CD4-positive, alpha-beta memory T cell (primary cell): Measurements from ENCODE around the gene PPP2R5E. TPM values are rescaled to one million over a fixed set of nuclear protein-coding genes. Genes with fewer than 3 reads are reported as not detected.

Experiments used
- CTCF ChIA-PET: fragments of 350-600 bp; sonication (Branson Sonifier 250); formaldehyde crosslinking; loops from one replicate; lab custom pipeline; 2021; ENCODE audit warnings: inconsistent platforms; ENCODE audit not compliant: partially characterized antibody; lab: Charles Lee
- POLR2A ChIA-PET: fragments of 350-600 bp; sonication (Branson Sonifier 250); formaldehyde crosslinking; loops from one replicate; lab custom pipeline; 2021; ENCODE audit not compliant: partially characterized antibody; lab: Charles Lee
- DNase-seq, 5 donors: peaks; one replicate each; pipeline versions ENCODE4 v3.0.0 to v3.0.0-alpha.2; 2020 to 2022; ENCODE audit warnings: mixed read lengths in 1 of 5
- H3K27ac ChIP-seq: one replicate; pipeline ENCODE4 v1.7.0; 2013; ENCODE audit warnings: low read depth, low read length
- H3K27me3 ChIP-seq: 2 replicates; pipeline ENCODE4 v1.7.0; 2013; ENCODE audit warnings: mild to moderate bottlenecking, low read length, moderate library complexity; ENCODE audit not compliant: insufficient read depth
- H3K36me3 ChIP-seq: 2 replicates; pipeline ENCODE4 v1.7.0; 2013; ENCODE audit warnings: mild to moderate bottlenecking, low read length, moderate library complexity; ENCODE audit not compliant: insufficient read depth
- H3K4me1 ChIP-seq: 2 replicates; pipeline ENCODE4 v1.7.0; 2013; ENCODE audit warnings: mild to moderate bottlenecking, low read length, moderate library complexity; ENCODE audit not compliant: insufficient read depth
- H3K4me3 ChIP-seq, 2 donors: one replicate each; pipeline ENCODE4 v1.7.0; 2013; ENCODE audit warnings: low read length in 2 of 2, mild to moderate bottlenecking in 1 of 2
- H3K9me3 ChIP-seq, 2 donors: one replicate each; pipeline ENCODE4 v1.7.0; 2013; ENCODE audit warnings: low read length in 2 of 2, control low read depth in 1 of 2; ENCODE audit not compliant: control insufficient read depth in 1 of 2
- H3K27ac Mint-ChIP-seq, 7 donors: one replicate each; pipeline ENCODE4 v1.8.0; 2020 to 2021; ENCODE audit warnings: mixed read lengths in 7 of 7, mild to moderate bottlenecking in 6 of 7, inconsistent platforms in 3 of 7, moderate library complexity in 3 of 7
- H3K27me3 Mint-ChIP-seq, 2 donors: one replicate each; pipeline ENCODE4 v1.8.0; 2020 to 2021; ENCODE audit warnings: mixed read lengths in 2 of 2
- H3K36me3 Mint-ChIP-seq, 2 donors: one replicate each; pipeline ENCODE4 v1.8.0; 2020 to 2021; ENCODE audit warnings: mixed read lengths in 2 of 2, inconsistent platforms in 1 of 2, mild to moderate bottlenecking in 1 of 2
- H3K4me1 Mint-ChIP-seq, 4 donors: one replicate each; pipeline ENCODE4 v1.8.0; 2020 to 2021; ENCODE audit warnings: mixed read lengths in 4 of 4, mild to moderate bottlenecking in 1 of 4
- H3K4me3 Mint-ChIP-seq, 8 donors: one replicate each; pipeline ENCODE4 v1.8.0; 2020 to 2021; ENCODE audit warnings: mixed read lengths in 8 of 8, mild to moderate bottlenecking in 7 of 8, moderate library complexity in 6 of 8, inconsistent platforms in 3 of 8
- H3K9me3 Mint-ChIP-seq, 8 donors: one replicate each; pipeline ENCODE4 v1.8.0; 2020 to 2021; ENCODE audit warnings: mixed read lengths in 8 of 8, mild to moderate bottlenecking in 5 of 8, inconsistent platforms in 3 of 8, moderate library complexity in 1 of 8
- intact Hi-C: fragments of 100-400 bp; cut with micrococcal nuclease; formaldehyde crosslinking; loops from one replicate; pipeline ENCODE4 v1.15.1; 2023
- polyA plus RNA-seq, 2 donors: library from polyadenylated mRNA; unstranded; fragments of 300-500 nt; fragmentation: Illumina TruSeq; gene quantifications; one replicate each; pipeline ENCODE4 v1.2.3, GENCODE V29; 2021
- total RNA-seq, 2 experiments: library from RNA; stranded (reverse); gene quantifications; one replicate each; pipeline ENCODE4 v1.2.3, GENCODE V29; 2021

Gene PPP2R5E
- total and polyA plus RNA-seq, 4 experiments from 2014 or later: 36.2 to 38.3 (median 37.1) TPM

DNA sequence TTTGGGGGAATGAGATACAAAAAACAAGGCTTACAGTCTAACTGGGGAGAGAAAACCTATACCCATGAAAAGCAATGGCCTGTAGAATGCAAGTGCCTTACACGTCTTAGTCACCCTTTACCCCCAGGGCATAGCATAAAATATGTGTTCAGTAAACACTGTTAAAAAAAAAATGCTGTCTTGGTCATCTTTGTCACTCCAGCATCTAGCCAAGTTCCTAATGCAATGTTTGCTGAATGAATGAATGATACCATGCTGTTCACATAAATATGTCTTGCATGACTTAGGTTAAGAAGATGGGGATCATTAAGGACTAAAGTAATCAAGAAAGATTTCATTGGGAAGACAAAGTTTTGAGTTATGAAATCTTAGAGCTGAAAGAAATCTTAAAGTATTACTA is 38.5 kb downstream of the PPP2R5E start:
- Mint-ChIP-seq H3K27ac (no peak overlapping the region), H3K36me3 (peaks cover 14 to 22% of the 10 kb centered on the region in 2 donors), H3K4me1 (peaks cover 32 to 40% (median 36%) of the 10 kb centered on the region in 4 donors), H3K9me3 (no peaks in the 10 kb centered on the region), H3K27me3 (no peaks in the 10 kb centered on the region), H3K4me3 (no peak overlapping the region)
- no peaks in the 10 kb centered on the region for H3K27me3 ChIP-seq
- no peak for DNase-seq
- H3K36me3 ChIP-seq: no peaks in the 10 kb centered on the region
- peaks cover 15% of the 10 kb centered on the region for H3K4me1 ChIP-seq
- H3K4me3 ChIP-seq: no peak overlapping the region
- H3K27ac ChIP-seq: no peak overlapping the region
- POLR2A ChIA-PET: no interaction called here
- intact Hi-C loops: no loop called here
- H3K9me3 ChIP-seq: no peaks in the 10 kb centered on the region
- CTCF ChIA-PET: interaction anchor here (1.3 kb wide), 1 partner anchor 11 kb away, joined by 3 read pairs; no protein-coding TSS in a partner anchor

DNA sequence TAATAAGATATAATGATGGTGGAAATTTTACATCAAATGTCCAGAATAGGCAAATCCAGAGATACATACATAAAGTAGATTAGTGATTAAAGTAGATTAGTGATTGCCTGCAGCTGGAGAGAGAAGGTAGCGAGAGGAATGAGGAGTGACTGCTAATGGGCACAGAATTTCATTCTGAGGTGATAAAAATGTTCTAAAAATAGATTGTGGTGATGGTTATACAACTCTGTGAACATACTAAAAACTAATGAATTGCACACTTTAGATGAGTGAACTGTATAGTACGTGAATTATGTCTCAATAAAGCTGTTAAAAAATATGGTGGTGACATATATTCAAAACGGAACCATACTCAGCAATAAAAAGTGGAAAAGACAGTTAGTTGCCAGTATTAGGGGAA is 41.7 kb downstream of the PPP2R5E start:
- intact Hi-C loops: no loop called here
- no peaks in the 10 kb centered on the region for H3K9me3 Mint-ChIP-seq
- ChIA-PET CTCF (no interaction called here), POLR2A (no interaction called here)
- H3K4me3 Mint-ChIP-seq: no peak overlapping the region
- peaks cover 19 to 32% of the 10 kb centered on the region in 2 donors for H3K36me3 Mint-ChIP-seq
- peaks cover 3% of the 10 kb centered on the region for H3K4me1 ChIP-seq
- DNase-seq: no peak
- H3K27me3 Mint-ChIP-seq: no peaks in the 10 kb centered on the region
- no peaks in the 10 kb centered on the region for H3K36me3 ChIP-seq
- no peak overlapping the region for H3K27ac Mint-ChIP-seq
- no peaks in the 10 kb centered on the region for H3K9me3 ChIP-seq
- H3K27me3 ChIP-seq: no peaks in the 10 kb centered on the region
- H3K4me1 Mint-ChIP-seq: peaks cover 26 to 39% (median 36%) of the 10 kb centered on the region in 4 donors
- no peak overlapping the region for H3K27ac ChIP-seq
- no peak overlapping the region for H3K4me3 ChIP-seq

DNA sequence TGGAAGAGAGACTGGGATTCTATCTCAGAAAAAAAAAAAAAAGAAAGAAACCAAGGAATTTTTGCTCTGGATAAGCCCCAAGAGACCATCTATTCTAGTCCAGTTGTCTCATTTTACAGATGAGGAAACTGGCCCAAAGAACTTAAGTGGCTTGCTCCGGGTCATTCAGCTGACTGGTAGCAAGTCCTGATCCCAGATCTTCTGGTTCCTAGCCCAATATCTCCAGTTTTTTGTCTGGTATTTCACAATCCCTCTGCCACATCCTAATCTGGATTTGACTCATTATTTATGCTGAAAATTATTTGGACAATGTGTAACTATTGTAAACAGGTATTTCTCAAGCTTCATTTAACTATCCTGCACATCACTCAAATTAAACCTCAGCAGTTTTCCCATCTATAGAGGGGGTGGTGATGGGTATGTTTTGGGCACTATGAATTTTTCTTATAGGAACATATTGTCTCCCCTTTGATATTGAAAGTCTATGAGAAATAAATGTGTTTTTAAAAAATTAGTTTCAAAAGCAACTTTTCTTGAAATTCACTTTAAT is 43.4 kb downstream of the PPP2R5E start:
- H3K4me1 ChIP-seq: no peaks in the 10 kb centered on the region
- intact Hi-C loops: no loop called here
- Mint-ChIP-seq H3K4me3 (no peak overlapping the region), H3K9me3 (no peaks in the 10 kb centered on the region), H3K27ac (no peak overlapping the region), H3K36me3 (peaks cover 13 to 26% of the 10 kb centered on the region in 2 donors), H3K27me3 (no peaks in the 10 kb centered on the region), H3K4me1 (peaks cover 21 to 34% (median 28%) of the 10 kb centered on the region in 4 donors)
- no peak overlapping the region for H3K27ac ChIP-seq
- no peaks in the 10 kb centered on the region for H3K36me3 ChIP-seq
- no peaks in the 10 kb centered on the region for H3K9me3 ChIP-seq
- no peak overlapping the region for H3K4me3 ChIP-seq
- H3K27me3 ChIP-seq: no peaks in the 10 kb centered on the region
- POLR2A ChIA-PET: no interaction called here
- no peak for DNase-seq
- CTCF ChIA-PET: no interaction called here

DNA sequence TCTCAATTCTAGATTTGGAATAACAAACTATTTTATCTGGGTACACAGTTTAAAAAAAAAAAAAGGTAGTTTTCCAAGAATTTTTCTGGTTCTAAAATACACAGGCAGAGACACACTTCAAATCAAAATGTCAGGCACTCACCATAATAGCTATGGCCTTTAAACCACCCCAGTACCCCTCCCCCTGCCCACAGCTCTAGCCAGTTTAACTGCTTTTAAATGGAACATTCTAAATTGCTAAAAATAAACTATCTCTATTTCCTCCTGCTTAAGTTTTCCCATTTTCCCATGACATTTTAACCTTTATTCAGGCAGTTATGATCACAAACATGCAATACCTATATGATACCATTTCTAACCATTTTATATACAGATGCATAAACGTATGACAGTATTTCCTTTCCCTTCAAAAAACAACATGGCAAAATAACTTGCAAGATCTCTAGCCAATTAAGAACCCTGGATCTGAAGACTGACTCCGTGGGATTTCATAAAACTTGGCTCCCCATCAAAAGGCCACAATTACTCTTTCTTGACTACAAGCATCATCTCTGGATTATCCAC is 46.3 kb downstream of the PPP2R5E start:
- Histone ChIP-seq H3K27me3 (no peaks in the 10 kb centered on the region), H3K4me1 (no peaks in the 10 kb centered on the region), H3K36me3 (no peaks in the 10 kb centered on the region), H3K9me3 (no peaks in the 10 kb centered on the region), H3K4me3 (no peak overlapping the region), H3K27ac (no peak overlapping the region)
- ChIA-PET CTCF (no interaction called here), POLR2A (no interaction called here)
- Mint-ChIP-seq H3K27ac (peak overlapping the region in 1 of 7 donors; percentile 26), H3K27me3 (no peaks in the 10 kb centered on the region), H3K36me3 (peaks cover 15 to 29% of the 10 kb centered on the region in 2 donors), H3K9me3 (no peaks in the 10 kb centered on the region), H3K4me3 (no peak overlapping the region), H3K4me1 (peaks cover 20 to 37% (median 23%) of the 10 kb centered on the region in 4 donors)
- DNase-seq: no peak
- intact Hi-C loops: no loop called here

DNA sequence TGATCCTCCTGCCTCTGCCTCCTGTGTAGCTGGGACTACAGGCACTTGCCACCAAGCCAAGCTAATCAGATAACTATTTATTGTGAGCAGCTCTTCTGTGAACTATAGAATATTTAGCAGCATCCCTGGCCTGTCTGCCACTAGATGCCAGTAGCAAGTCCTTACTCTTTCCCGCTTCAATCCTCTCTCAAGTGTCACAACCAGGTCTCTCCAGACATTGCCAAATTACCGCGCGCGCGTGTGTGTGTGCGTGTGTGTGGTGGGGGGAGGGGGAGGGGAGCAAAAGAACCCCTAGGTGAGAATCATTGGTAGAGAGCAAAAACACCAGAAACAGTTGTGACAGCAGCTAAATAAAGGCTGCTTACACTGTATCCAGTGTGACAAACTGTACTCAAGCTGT is 49.9 kb downstream of the PPP2R5E start:
- no peak overlapping the region for H3K27ac ChIP-seq
- H3K4me1 Mint-ChIP-seq: peaks cover 24 to 34% (median 30%) of the 10 kb centered on the region in 4 donors
- H3K36me3 ChIP-seq: no peaks in the 10 kb centered on the region
- ChIA-PET CTCF (interaction anchor here (1.5 to 1.6 kb wide), 2 partner anchors 10 to 12 kb away, joined by 3 to 4 read pairs; no protein-coding TSS in a partner anchor), POLR2A (interaction anchor here (0.7 kb wide), 1 partner anchor 18 kb away, joined by 3 read pairs; no protein-coding TSS in a partner anchor)
- no peak overlapping the region for H3K4me3 ChIP-seq
- H3K4me3 Mint-ChIP-seq: no peak overlapping the region
- intact Hi-C loops: no loop called here
- no peaks in the 10 kb centered on the region for H3K27me3 Mint-ChIP-seq
- no peaks in the 10 kb centered on the region for H3K27me3 ChIP-seq
- H3K27ac Mint-ChIP-seq: peak overlapping the region in 1 of 7 donors; percentile 31
- H3K4me1 ChIP-seq: no peaks in the 10 kb centered on the region
- no peak for DNase-seq
- no peaks in the 10 kb centered on the region for H3K9me3 ChIP-seq
- no peaks in the 10 kb centered on the region for H3K9me3 Mint-ChIP-seq
- H3K36me3 Mint-ChIP-seq: peaks cover 10 to 17% of the 10 kb centered on the region in 2 donors

DNA sequence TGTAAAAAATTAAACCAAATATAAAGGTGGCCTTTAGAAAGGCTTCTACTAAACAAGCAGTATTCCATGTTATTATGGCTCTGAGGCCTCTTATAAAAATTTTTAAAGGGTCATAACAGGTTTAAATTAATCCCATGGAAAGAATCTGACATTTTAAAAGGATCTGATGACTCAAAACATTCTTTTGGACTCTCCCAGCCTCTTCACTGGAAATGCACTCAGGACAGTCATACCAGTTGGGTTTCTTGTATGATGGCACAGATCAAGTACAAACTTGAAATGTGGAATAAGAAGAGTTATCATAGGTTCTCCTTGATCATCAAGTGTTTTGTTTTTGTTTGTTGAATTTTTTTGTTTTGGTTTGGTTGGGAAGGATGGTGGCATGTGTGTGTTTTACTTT is 50.8 kb downstream of the PPP2R5E start:
- CTCF ChIA-PET: no interaction called here
- peaks cover 8 to 16% of the 10 kb centered on the region in 2 donors for H3K36me3 Mint-ChIP-seq
- H3K9me3 Mint-ChIP-seq: no peaks in the 10 kb centered on the region
- peaks cover 28 to 41% (median 35%) of the 10 kb centered on the region in 4 donors for H3K4me1 Mint-ChIP-seq
- Histone ChIP-seq H3K27ac (no peak overlapping the region), H3K4me1 (no peaks in the 10 kb centered on the region), H3K27me3 (no peaks in the 10 kb centered on the region), H3K36me3 (no peaks in the 10 kb centered on the region), H3K9me3 (no peaks in the 10 kb centered on the region), H3K4me3 (no peak overlapping the region)
- POLR2A ChIA-PET: no interaction called here
- no peak for DNase-seq
- H3K4me3 Mint-ChIP-seq: no peak overlapping the region
- H3K27me3 Mint-ChIP-seq: no peaks in the 10 kb centered on the region
- intact Hi-C loops: no loop called here
- peak overlapping the region in 1 of 7 donors; percentile 86 for H3K27ac Mint-ChIP-seq

DNA sequence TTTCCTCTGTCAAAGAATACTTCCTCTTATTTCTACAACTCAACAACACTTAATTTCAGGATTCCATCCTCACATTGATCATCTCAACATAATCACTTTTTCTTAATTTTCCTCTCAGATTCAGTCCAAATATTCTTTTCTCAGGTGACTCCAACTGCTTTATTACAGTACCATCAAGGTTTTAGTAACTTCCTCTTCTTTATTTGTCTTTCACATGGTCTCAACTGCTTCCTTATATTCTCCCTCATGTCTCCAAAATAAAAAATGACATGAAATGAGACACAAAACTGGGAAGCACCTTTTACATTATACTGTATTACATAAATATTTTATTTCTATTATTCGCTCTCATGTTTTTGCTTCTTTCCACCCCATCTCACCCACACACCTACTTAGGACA is 55.5 kb downstream of the PPP2R5E start:
- intact Hi-C loops: no loop called here
- ChIA-PET POLR2A (no interaction called here), CTCF (interaction anchor here (1.0 kb wide), 1 partner anchor 10 kb away, joined by 4 read pairs; no protein-coding TSS in a partner anchor)
- peak overlapping the region in 2 of 8 donors; percentile 27 to 43 for H3K4me3 Mint-ChIP-seq
- peaks cover 37 to 66% (median 51%) of the 10 kb centered on the region in 4 donors for H3K4me1 Mint-ChIP-seq
- Histone ChIP-seq H3K36me3 (no peaks in the 10 kb centered on the region), H3K9me3 (no peaks in the 10 kb centered on the region), H3K4me1 (peaks cover 6% of the 10 kb centered on the region), H3K27me3 (no peaks in the 10 kb centered on the region), H3K27ac (no peak overlapping the region), H3K4me3 (no peak overlapping the region)
- no peak for DNase-seq
- no peaks in the 10 kb centered on the region for H3K27me3 Mint-ChIP-seq
- H3K27ac Mint-ChIP-seq: peak overlapping the region in 2 of 7 donors; percentile 29 to 47
- H3K36me3 Mint-ChIP-seq: peaks cover 4 to 11% of the 10 kb centered on the region in 2 donors
- H3K9me3 Mint-ChIP-seq: no peaks in the 10 kb centered on the region
